ENCODE measurements around the gene ZNF441. TPM values are rescaled to one million over a fixed set of nuclear protein-coding genes. Genes with fewer than 3 reads are reported as not detected.
A peak's percentile ranks its signal among the peaks of the same experiment; 100 is the strongest.

ZNF441 gene
- total and polyA plus RNA-seq, 8 donors: 2.5 to 6.9 (median 3.9) TPM

- no peaks in the 10 kb centered on the region for H3K36me3 ChIP-seq
- H3K4me3 ChIP-seq: peak within 1 kb of the TSS; percentile 57 to 86 (median 66)
- H3K9me3 ChIP-seq: no peaks in the 10 kb centered on the region
- intact Hi-C loops (cut with DNase I): loop anchor here in 1 of 3 donors (10.0 kb wide), 1 partner anchor 196 kb away; no protein-coding TSS in a partner anchor
- peak; percentile 45 for FAIRE-seq
- peaks cover 0 to 6% (median 6%) of the 10 kb centered on the region in 3 donors for H3K4me1 ChIP-seq
- H3K27me3 ChIP-seq: no peaks in the 10 kb centered on the region
- TF ChIP-seq CTCF (IDR thresholded peaks at IDR 0.05): peak in 1 of 4 donors; percentile 7
- peak; percentile 96 to 99 (median 96) for ATAC-seq
- peak within 1 kb of the TSS; percentile 86 to 89 (median 86) for H3K27ac ChIP-seq
- WGBS, 2 donors: 0 to 1% methylated on average over 56 of the region's 56 CpGs
- peak; percentile 91 to 97 (median 94) for DNase-seq
Observed at GRCh38 chr19:11798391-11799330, 31.9 kb downstream of the ZNF441 start, which contains the start of gene ZNF491. Gene ZNF491 (plus strand): TSS chr19:11798523. CDS start chr19:11805954, 7,431 bp downstream.

- H3K27me3 ChIP-seq: no peaks in the 10 kb centered on the region
- no peaks in the 10 kb centered on the region for H3K36me3 ChIP-seq
- no peak for ATAC-seq
- DNase-seq: no peak
- 93 to 97% methylated on average over 11 of the region's 11 CpGs for WGBS, 2 donors
- H3K4me3 ChIP-seq: no peak overlapping the region
- intact Hi-C loops (cut with DNase I): no loop called here
- no peak for TF ChIP-seq CTCF (IDR thresholded peaks at IDR 0.05)
- no peak for FAIRE-seq
- no peaks in the 10 kb centered on the region for H3K9me3 ChIP-seq
- H3K4me1 ChIP-seq: no peaks in the 10 kb centered on the region
- no peak overlapping the region for H3K27ac ChIP-seq
Observed at GRCh38 chr19:11806354-11807098, 39.7 kb downstream of the ZNF441 start.

GRCh38 chr19:11807099-11807380 is 40.2 kb downstream of the ZNF441 start:
- FAIRE-seq (no peak), DNase-seq (no peak), ATAC-seq (no peak)
- H3K9me3 ChIP-seq: no peaks in the 10 kb centered on the region
- no peaks in the 10 kb centered on the region for H3K36me3 ChIP-seq
- no peaks in the 10 kb centered on the region for H3K4me1 ChIP-seq
- intact Hi-C loops (cut with DNase I): no loop called here
- WGBS, 2 donors: 94 to 97% methylated on average over 2 of the region's 2 CpGs
- no peak overlapping the region for H3K4me3 ChIP-seq
- TF ChIP-seq CTCF (IDR thresholded peaks at IDR 0.05): no peak
- H3K27ac ChIP-seq: no peak overlapping the region
- H3K27me3 ChIP-seq: no peaks in the 10 kb centered on the region

- DNase-seq: no peak
- peak; percentile 15 to 39 (median 32) for ATAC-seq
- Histone ChIP-seq H3K36me3 (no peaks in the 10 kb centered on the region), H3K9me3 (no peaks in the 10 kb centered on the region), H3K4me1 (peaks cover 0 to 4% (median 0%) of the 10 kb centered on the region in 3 donors), H3K27ac (peak overlapping the region; percentile 83 to 91 (median 84)), H3K27me3 (no peaks in the 10 kb centered on the region), H3K4me3 (peak overlapping the region; percentile 80 to 96 (median 87))
- no peak for TF ChIP-seq CTCF (IDR thresholded peaks at IDR 0.05)
- 1% methylated on average over 6 of the region's 6 CpGs for WGBS, 2 donors
- no peak for FAIRE-seq
- intact Hi-C loops (cut with DNase I): no loop called here
Observed at GRCh38 chr19:11813703-11814028, 46.9 kb downstream of the ZNF441 start.
